Trophoblast cell (in vitro differentiated cells and primary cell): Measurements from ENCODE around the gene DNAAF9.

Experiments
- DNase-seq, 2 donors: peaks; one replicate each; pipeline ENCODE4 v3.0.0-alpha.2; 2016
- H2AFZ ChIP-seq: 2 replicates; pipeline ENCODE4 v1.6.1; 2013; ENCODE audit warnings: low read length, moderate library complexity, mild to moderate bottlenecking; ENCODE audit not compliant: insufficient read depth, poor library complexity
- H2AK5ac ChIP-seq: 2 replicates; pipeline ENCODE4 v1.6.1; 2013; ENCODE audit warnings: mild to moderate bottlenecking, low read length
- H2BK120ac ChIP-seq: 2 replicates; pipeline ENCODE4 v1.6.1; 2013; ENCODE audit warnings: low read length, mild to moderate bottlenecking, moderate library complexity; ENCODE audit not compliant: insufficient read depth, poor library complexity
- H2BK12ac ChIP-seq: 2 replicates; pipeline ENCODE4 v1.6.1; 2013; ENCODE audit warnings: mild to moderate bottlenecking, low read length, moderate library complexity
- H2BK5ac ChIP-seq: 2 replicates; pipeline ENCODE4 v1.6.1; 2013; ENCODE audit warnings: low read length, low read depth, moderate library complexity, mild to moderate bottlenecking; ENCODE audit not compliant: poor library complexity
- H3K14ac ChIP-seq: 2 replicates; pipeline ENCODE4 v1.6.1; 2013; ENCODE audit warnings: mild to moderate bottlenecking, low read length
- H3K18ac ChIP-seq: 2 replicates; pipeline ENCODE4 v1.6.1; 2013; ENCODE audit warnings: mild to moderate bottlenecking, low read length
- H3K23ac ChIP-seq: 2 replicates; pipeline ENCODE4 v1.6.1; 2013; ENCODE audit warnings: low read length
- H3K27ac ChIP-seq: 2 replicates; pipeline ENCODE4 v1.5.1; 2013; ENCODE audit warnings: low read depth, mild to moderate bottlenecking, inconsistent platforms, low read length, moderate library complexity
- H3K27me3 ChIP-seq: 2 replicates; pipeline ENCODE4 v1.6.1; 2013; ENCODE audit warnings: inconsistent platforms, mild to moderate bottlenecking, low read length, moderate library complexity; ENCODE audit not compliant: insufficient read depth
- H3K36me3 ChIP-seq, 2 experiments: 1 replicate in 1 of 2; 2 replicates in 1 of 2; pipeline ENCODE4 v1.6.1; 2013; ENCODE audit warnings: low read length in 2 of 2, mild to moderate bottlenecking in 2 of 2, moderate library complexity in 1 of 2; ENCODE audit not compliant: insufficient read depth in 2 of 2, control insufficient read depth in 1 of 2
- H3K4ac ChIP-seq: 2 replicates; pipeline ENCODE4 v1.6.1; 2013; ENCODE audit warnings: low read depth, mild to moderate bottlenecking, low read length, moderate library complexity
- H3K4me1 ChIP-seq, 2 experiments: 1 replicate in 1 of 2; 2 replicates in 1 of 2; pipeline ENCODE4 v1.6.1; 2013; ENCODE audit warnings: low read length in 2 of 2, mild to moderate bottlenecking in 2 of 2, moderate library complexity in 1 of 2; ENCODE audit not compliant: insufficient read depth in 2 of 2, control insufficient read depth in 1 of 2
- H3K4me2 ChIP-seq: 2 replicates; pipeline ENCODE4 v1.6.1; 2013; ENCODE audit warnings: inconsistent platforms, mild to moderate bottlenecking, low read length, moderate library complexity
- H3K4me3 ChIP-seq: 2 replicates; pipeline ENCODE4 v1.5.1; 2013; ENCODE audit warnings: mild to moderate bottlenecking, low read depth, low read length, inconsistent platforms
- H3K79me1 ChIP-seq: one replicate; pipeline ENCODE4 v1.6.1; 2013; ENCODE audit warnings: low read length
- H3K79me2 ChIP-seq: 2 replicates; pipeline ENCODE4 v1.6.1; 2013; ENCODE audit warnings: low read length, mild to moderate bottlenecking; ENCODE audit not compliant: control insufficient read depth, insufficient read depth, poor library complexity
- H3K9ac ChIP-seq: 2 replicates; pipeline ENCODE4 v1.6.1; 2013; ENCODE audit warnings: mild to moderate bottlenecking, low read length
- H3K9me3 ChIP-seq: 2 replicates; pipeline ENCODE4 v1.6.1; 2013; ENCODE audit warnings: low read depth, mild to moderate bottlenecking, control low read depth, inconsistent platforms, low read length; ENCODE audit not compliant: insufficient read depth
- H4K12ac ChIP-seq: 2 replicates; pipeline ENCODE4 v1.6.1; 2013; ENCODE audit warnings: low read depth, mild to moderate bottlenecking, low read length, moderate library complexity
- H4K8ac ChIP-seq: 2 replicates; pipeline ENCODE4 v1.6.1; 2013; ENCODE audit warnings: low read depth, mild to moderate bottlenecking, low read length, moderate library complexity
- H4K91ac ChIP-seq: one replicate; pipeline ENCODE4 v1.6.1; 2013; ENCODE audit warnings: low read depth, mild to moderate bottlenecking, low read length, moderate library complexity
- WGBS: extraction: QIAGEN DNeasy Blood & Tissue Kit; methylation state at CpG from one replicate; pipeline ENCODE4 v1.1.7; 2013; ENCODE audit warnings: missing lambda C conversion rate; ENCODE audit not compliant: insufficient read length, insufficient coverage; ENCODE audit errors: extremely low coverage; 5-methylcytosine and 5-hydroxymethylcytosine counted together

Gene DNAAF9

DNA sequence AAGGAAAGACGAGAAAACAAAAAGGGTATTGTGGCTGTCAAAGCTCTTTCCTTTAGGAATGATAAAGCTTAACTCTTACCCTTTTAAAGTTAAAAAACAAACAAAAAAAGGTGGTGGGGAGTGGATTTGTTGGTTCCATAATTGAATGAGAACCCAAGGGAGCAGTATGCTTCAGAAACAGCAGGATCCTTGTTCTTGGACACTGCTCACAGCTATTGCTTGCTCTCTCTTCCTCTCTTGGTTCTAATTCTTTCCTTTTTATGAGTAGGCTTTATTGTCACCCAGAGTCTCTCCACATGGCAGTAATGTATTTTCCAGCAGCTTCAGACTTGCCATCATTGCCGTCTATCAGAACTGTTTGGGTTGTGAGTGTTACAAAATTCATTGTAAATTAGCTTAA lies 44.7 kb upstream of the DNAAF9 start:
- Histone ChIP-seq H3K4me1 (no peaks in the 10 kb centered on the region), H3K9me3 (peaks cover 1% of the 10 kb centered on the region), H3K4me2 (no peak overlapping the region), H2AFZ (no peak overlapping the region), H4K8ac (no peak overlapping the region), H3K14ac (no peak overlapping the region), H3K4me3 (no peak overlapping the region), H2BK5ac (no peak overlapping the region), H3K23ac (no peak overlapping the region), H3K27me3 (no peaks in the 10 kb centered on the region), H2BK12ac (no peak overlapping the region), H3K79me1 (no peaks in the 10 kb centered on the region), H3K4ac (no peak overlapping the region), H3K9ac (no peak overlapping the region), H3K27ac (no peak overlapping the region), H4K91ac (no peak overlapping the region), H3K79me2 (no peaks in the 10 kb centered on the region), H2BK120ac (no peak overlapping the region), H3K18ac (no peak overlapping the region), H2AK5ac (no peak overlapping the region), H3K36me3 (no peaks in the 10 kb centered on the region), H4K12ac (no peak overlapping the region)
- no peak for DNase-seq
- no CpG with 5 or more reads among the region's 2 CpGs for WGBS

DNA sequence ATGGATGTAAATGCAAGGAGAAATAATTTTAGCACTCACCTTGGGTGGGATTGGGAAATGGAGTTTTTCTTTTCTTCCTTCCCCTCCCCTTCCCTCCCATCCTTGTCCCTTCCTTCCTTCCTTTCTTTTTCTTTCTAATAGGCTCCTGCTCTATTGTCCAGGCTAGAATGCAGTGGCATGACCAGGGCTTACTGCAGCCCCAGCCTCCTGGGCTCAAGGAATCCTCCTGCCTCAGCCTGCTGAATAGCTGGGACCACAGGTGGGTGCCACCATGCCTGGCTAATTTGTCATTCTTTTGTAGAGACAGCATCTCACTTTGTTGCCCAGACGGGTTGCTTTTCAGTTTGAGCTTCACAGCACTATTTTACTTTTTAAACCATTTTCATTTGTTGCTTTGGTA lies 41.9 kb upstream of the DNAAF9 start:
- Histone ChIP-seq H3K27me3 (no peaks in the 10 kb centered on the region), H3K36me3 (no peaks in the 10 kb centered on the region), H2AFZ (no peak overlapping the region), H4K12ac (no peak overlapping the region), H2BK5ac (no peak overlapping the region), H3K9ac (no peak overlapping the region), H4K91ac (no peak overlapping the region), H3K79me2 (no peaks in the 10 kb centered on the region), H3K27ac (no peak overlapping the region), H3K4me1 (no peaks in the 10 kb centered on the region), H3K9me3 (no peaks in the 10 kb centered on the region), H3K4me2 (no peak overlapping the region), H3K23ac (no peak overlapping the region), H3K4ac (no peak overlapping the region), H2AK5ac (no peak overlapping the region), H3K79me1 (no peaks in the 10 kb centered on the region), H3K18ac (no peak overlapping the region), H2BK12ac (no peak overlapping the region), H2BK120ac (no peak overlapping the region), H3K14ac (no peak overlapping the region), H3K4me3 (no peak overlapping the region), H4K8ac (no peak overlapping the region)
- no CpG with 5 or more reads among the region's 1 CpG for WGBS
- no peak for DNase-seq

DNA sequence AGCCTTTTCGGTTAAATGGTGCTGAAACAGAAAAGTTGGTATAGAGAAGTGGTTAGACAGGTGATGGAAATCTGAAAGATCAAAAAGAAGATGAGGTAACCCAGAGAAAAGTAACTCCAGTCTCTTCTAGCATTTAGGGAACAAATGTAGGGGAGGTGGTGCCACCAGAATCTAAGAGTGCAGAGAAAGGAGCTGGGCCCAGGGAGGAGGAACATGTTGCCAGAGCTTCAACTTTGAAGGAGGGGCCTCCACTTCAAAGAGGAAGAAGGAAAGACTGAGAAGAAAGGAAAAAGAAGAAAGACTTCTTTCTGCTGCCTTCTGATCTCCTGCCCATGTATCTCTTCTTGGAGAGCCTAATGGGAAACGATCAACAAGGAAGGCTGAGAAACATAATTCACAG lies 39.9 kb upstream of the DNAAF9 start:
- no peak overlapping the region for H3K23ac ChIP-seq
- H3K36me3 ChIP-seq, result no peaks in the 10 kb centered on the region
- no peak overlapping the region for H2BK12ac ChIP-seq
- no peak for DNase-seq
- no peak overlapping the region for H4K12ac ChIP-seq
- H3K4me1 ChIP-seq, result no peaks in the 10 kb centered on the region
- no peaks in the 10 kb centered on the region for H3K27me3 ChIP-seq
- H3K79me2 ChIP-seq, result no peaks in the 10 kb centered on the region
- no peak overlapping the region for H2AK5ac ChIP-seq
- no peak overlapping the region for H2BK120ac ChIP-seq
- no peaks in the 10 kb centered on the region for H3K79me1 ChIP-seq
- H2AFZ ChIP-seq, result no peak overlapping the region
- no peaks in the 10 kb centered on the region for H3K9me3 ChIP-seq
- H3K4me3 ChIP-seq, result no peak overlapping the region
- H4K8ac ChIP-seq, result no peak overlapping the region
- H3K18ac ChIP-seq, result no peak overlapping the region
- H3K4ac ChIP-seq, result no peak overlapping the region
- no peak overlapping the region for H3K4me2 ChIP-seq
- H4K91ac ChIP-seq, result no peak overlapping the region
- no peak overlapping the region for H3K27ac ChIP-seq
- no peak overlapping the region for H3K9ac ChIP-seq
- H3K14ac ChIP-seq, result no peak overlapping the region
- H2BK5ac ChIP-seq, result no peak overlapping the region
- no CpG with 5 or more reads among the region's 2 CpGs for WGBS

DNA sequence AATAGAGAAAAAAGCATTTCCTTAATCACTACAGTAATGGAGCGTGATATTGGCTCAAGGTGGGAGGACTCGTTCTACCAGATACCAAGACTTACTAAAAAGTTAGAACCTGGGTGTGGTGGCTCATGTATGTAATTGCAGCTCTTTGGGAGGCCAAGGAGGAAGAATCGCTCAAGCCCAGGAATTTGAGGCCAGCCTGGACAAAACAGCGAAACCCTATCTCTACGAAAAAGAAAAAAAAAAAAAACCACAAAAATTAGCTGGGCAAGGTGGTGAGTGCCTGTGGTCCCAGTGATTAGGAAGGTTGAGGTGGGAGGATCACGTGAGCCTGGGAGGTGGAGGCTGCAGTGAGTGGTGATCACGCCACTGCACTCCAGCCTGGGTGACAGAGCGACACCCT lies 39.3 kb upstream of the DNAAF9 start:
- Histone ChIP-seq H3K4me1 (no peaks in the 10 kb centered on the region), H3K4me2 (no peak overlapping the region), H2BK12ac (no peak overlapping the region), H3K4me3 (no peak overlapping the region), H3K14ac (no peak overlapping the region), H3K4ac (no peak overlapping the region), H3K27me3 (no peaks in the 10 kb centered on the region), H2AK5ac (no peak overlapping the region), H3K9me3 (no peaks in the 10 kb centered on the region), H2AFZ (no peak overlapping the region), H3K79me1 (no peaks in the 10 kb centered on the region), H3K36me3 (no peaks in the 10 kb centered on the region), H3K79me2 (no peaks in the 10 kb centered on the region), H3K9ac (no peak overlapping the region), H3K27ac (no peak overlapping the region), H3K23ac (no peak overlapping the region), H2BK120ac (no peak overlapping the region), H2BK5ac (no peak overlapping the region), H4K8ac (no peak overlapping the region), H4K91ac (no peak overlapping the region), H3K18ac (no peak overlapping the region), H4K12ac (no peak overlapping the region)
- WGBS, result no CpG with 5 or more reads among the region's 8 CpGs
- DNase-seq, result peak; percentile 83 to 92
